Adrenal gland (tissue), 12 donors: Measurements from ENCODE around the gene NOVA2. TPM values are rescaled to one million over a fixed set of nuclear protein-coding genes. Genes with fewer than 3 reads are reported as not detected.

Experiments
- DNase-seq, 7 donors: peaks; one replicate each; pipeline ENCODE4 v3.0.0-alpha.2; 2019 to 2020
- H3K27ac ChIP-seq, 5 donors: fragments of 200-600 bp; sonication (generic) in 4 of 5; 1 replicate in 3 of 5; 2 replicates in 2 of 5; pipeline versions ENCODE4 v1.5.1 to v1.8.0; 2016 to 2020; ENCODE audit warnings: mild to moderate bottlenecking in 1 of 5
- H3K27me3 ChIP-seq: fragments of 200-600 bp; 2 replicates; pipeline ENCODE4 v1.8.0; 2021
- H3K36me3 ChIP-seq, 2 donors: fragments of 200-600 bp; replicated peaks in 1 of 2; 1 replicate in 1 of 2; 2 replicates in 1 of 2; pipeline versions ENCODE4 v1.5.1 to v1.8.0; 2018 to 2022
- H3K4me1 ChIP-seq, 2 donors: fragments of 200-600 bp; replicated peaks in 1 of 2; 1 replicate in 1 of 2; 2 replicates in 1 of 2; pipeline versions ENCODE4 v1.5.1 to v1.8.0; 2018 to 2021
- H3K4me3 ChIP-seq, 4 donors: fragments of 200-600 bp; sonication (generic) in 3 of 4; one replicate each; pipeline ENCODE4 v1.5.1; 2016 to 2018
- H3K9me3 ChIP-seq, 3 donors: fragments of 200-600 bp; sonication (generic) in 1 of 3; replicated peaks in 1 of 3; 1 replicate in 2 of 3; 2 replicates in 1 of 3; pipeline versions ENCODE4 v1.5.1 to v1.8.0; 2016 to 2021
- POLR2A ChIP-seq, 2 donors: fragments of 450-650 bp; IDR thresholded peaks; one replicate each; pipeline ENCODE4 v1.6.1; 2017; ENCODE audit warnings: antibody characterized with exemption in 2 of 2, mild to moderate bottlenecking in 2 of 2, moderate library complexity in 1 of 2
- WGBS, 4 donors: extraction: QIAGEN DNeasy Blood & Tissue Kit in 2 of 4; methylation state at CpG; one replicate each; pipeline versions ENCODE4 v1.1.5 to v1.1.7; 2013 to 2017; 5-methylcytosine and 5-hydroxymethylcytosine counted together
- intact Hi-C, 2 donors: fragments of 100-400 bp; cut with DNase I; formaldehyde crosslinking; loops; one replicate each; pipeline versions ENCODE4 v1.14.1 to v1.15.0; 2022 to 2023
- polyA plus RNA-seq, 3 donors: library from polyadenylated mRNA; stranded (reverse); fragments of 200-250 nt in 2 of 3; fragments of 350-450 nt in 1 of 3; fragmentation: Illumina TruSeq in 1 of 3; extraction: RNeasy Lipid Tissue Mini Kit (QIAGEN cat#74804) in 1 of 3; gene quantifications; one replicate each; pipeline ENCODE4 v1.2.3, GENCODE V29; 2013 to 2014
- total RNA-seq, 9 donors: library from RNA; depleted of rRNA in 4 of 9; stranded (reverse); fragments of >200 nt in 4 of 9; fragments of 120-200 nt in 1 of 9; fragmentation: NEBNext Ultra II Directional in 1 of 9; extraction: Animal tissue kit (Norgen Biotek cat#: 25700) in 1 of 9; gene quantifications; one replicate each; pipeline versions ENCODE4 v1.1.0 to v1.2.4, GENCODE V29; 2013 to 2023
- TF ChIP-seq, protein P1 (sequence below), 6 experiments: fragments of 450-650 bp in 4 of 6; fragments of 200-600 bp in 2 of 6; sonication (generic) in 1 of 6; IDR thresholded peaks; 1 replicate in 5 of 6; 2 replicates in 1 of 6; pipeline versions ENCODE4 v1.5.1 to v1.8.0; 2016 to 2021; ENCODE audit warnings: antibody characterized with exemption in 6 of 6, mild to moderate bottlenecking in 2 of 6, moderate library complexity in 1 of 6
- donor health status: healthy with polysubstance abuse.
- donor health status: Bipolar disorder and iron deficiency.
- donor health status: DM: yes; HTN: yes; CAD: no.
- donor health status: DM: no; HTN: no; CAD: no.
- donor health status: DM: no; HTN: no; CAD: no.
- donor health status: DM: yes; HTN: yes; CAD: no.

Gene NOVA2
- total and polyA plus RNA-seq, 12 donors, result 0.54 to 10.8 (median 2.4) TPM

DNA sequence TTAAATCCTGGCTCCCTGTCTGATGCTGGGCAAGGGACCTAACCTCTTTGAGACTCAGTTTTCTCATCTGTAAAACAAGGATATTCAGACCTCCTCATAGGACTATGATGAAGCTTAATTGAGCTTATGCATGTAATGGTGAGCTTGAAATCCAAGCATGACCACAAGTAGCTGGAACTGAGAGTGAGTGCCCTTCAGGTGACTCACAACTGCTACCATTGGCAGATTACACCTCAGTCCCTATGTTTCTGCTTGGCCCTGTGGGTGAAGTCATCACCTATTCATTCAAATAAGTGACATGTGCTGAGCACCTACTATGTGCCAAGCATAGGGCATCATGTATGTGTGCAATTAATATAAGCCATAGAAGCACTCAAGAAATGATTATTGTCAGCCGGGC, 25.7 kb downstream of the NOVA2 start:
- DNase-seq, result no peak
- H3K36me3 ChIP-seq, result no peaks in the 10 kb centered on the region
- no peaks in the 10 kb centered on the region for H3K9me3 ChIP-seq
- H3K27ac ChIP-seq, result no peak overlapping the region
- intact Hi-C loops, result no loop called here
- TF ChIP-seq, protein P1, sequence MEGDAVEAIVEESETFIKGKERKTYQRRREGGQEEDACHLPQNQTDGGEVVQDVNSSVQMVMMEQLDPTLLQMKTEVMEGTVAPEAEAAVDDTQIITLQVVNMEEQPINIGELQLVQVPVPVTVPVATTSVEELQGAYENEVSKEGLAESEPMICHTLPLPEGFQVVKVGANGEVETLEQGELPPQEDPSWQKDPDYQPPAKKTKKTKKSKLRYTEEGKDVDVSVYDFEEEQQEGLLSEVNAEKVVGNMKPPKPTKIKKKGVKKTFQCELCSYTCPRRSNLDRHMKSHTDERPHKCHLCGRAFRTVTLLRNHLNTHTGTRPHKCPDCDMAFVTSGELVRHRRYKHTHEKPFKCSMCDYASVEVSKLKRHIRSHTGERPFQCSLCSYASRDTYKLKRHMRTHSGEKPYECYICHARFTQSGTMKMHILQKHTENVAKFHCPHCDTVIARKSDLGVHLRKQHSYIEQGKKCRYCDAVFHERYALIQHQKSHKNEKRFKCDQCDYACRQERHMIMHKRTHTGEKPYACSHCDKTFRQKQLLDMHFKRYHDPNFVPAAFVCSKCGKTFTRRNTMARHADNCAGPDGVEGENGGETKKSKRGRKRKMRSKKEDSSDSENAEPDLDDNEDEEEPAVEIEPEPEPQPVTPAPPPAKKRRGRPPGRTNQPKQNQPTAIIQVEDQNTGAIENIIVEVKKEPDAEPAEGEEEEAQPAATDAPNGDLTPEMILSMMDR (IDR thresholded peaks at IDR 0.05), result no peak
- TF ChIP-seq POLR2A (IDR thresholded peaks at IDR 0.05), result no peak
- WGBS, 4 donors, result 80 to 97% (median 86%) methylated on average over 1 of the region's 1 CpG
- H3K4me1 ChIP-seq, result peaks cover 0 to 3% of the 10 kb centered on the region in 2 donors
- H3K27me3 ChIP-seq, result peaks cover 19% of the 10 kb centered on the region
- H3K4me3 ChIP-seq, result no peak overlapping the region

DNA sequence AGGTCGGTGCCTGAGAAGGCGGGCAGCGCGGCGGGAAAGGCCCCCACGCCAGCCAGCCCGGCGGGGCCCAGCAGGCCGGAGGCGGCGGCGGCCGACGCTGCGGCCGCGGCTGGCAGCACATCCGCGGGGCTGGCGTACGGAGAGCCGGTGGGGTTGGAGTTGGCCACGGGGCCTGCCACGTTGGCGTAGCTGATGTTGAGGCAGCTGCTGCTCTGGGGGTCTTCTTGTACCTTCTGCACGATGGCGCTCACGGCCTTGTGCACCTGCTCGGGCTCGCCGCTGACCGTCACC, 33.2 kb downstream of the NOVA2 start:
- H3K27me3 ChIP-seq, result peaks cover 21% of the 10 kb centered on the region

DNA sequence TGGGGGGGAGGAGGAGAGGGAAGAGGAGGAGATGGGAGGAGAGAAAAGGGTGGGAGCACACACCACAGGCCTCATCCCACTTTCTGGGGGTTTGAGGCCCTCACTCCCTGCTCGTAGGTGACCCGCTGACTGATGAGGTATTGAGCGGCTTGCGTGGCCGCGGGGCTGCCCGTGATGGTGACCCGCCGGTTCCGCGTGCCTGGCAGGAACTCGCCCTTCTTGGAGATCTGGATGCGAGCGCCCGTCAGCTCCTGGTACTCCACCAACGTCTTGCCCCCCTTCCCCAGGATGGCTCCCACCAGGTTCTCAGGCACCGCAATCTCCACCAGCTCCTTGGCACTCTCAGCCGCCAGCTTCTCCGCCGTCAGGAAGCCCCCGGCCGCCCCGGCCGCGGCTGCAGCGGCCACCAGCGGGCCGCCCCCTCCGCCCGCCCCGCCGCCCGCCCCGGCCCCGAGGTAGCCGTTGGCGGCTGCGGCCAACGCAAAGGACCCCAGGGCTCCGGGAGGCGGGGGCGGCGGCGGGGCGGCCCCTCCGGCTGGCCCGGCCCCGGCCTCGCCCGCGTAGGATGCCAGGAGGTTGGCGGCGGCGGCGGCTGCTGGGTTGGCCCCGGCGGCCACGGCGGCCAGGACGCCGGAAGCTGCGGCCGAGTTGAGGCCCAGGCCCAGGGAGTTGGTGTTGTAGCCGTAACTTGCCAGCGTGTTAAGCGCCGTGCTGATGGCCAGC, 33.7 kb downstream of the NOVA2 start:
- no peaks in the 10 kb centered on the region for H3K4me1 ChIP-seq
- no peak for TF ChIP-seq POLR2A (IDR thresholded peaks at IDR 0.05)
- TF ChIP-seq, protein P1 (IDR thresholded peaks at IDR 0.05), result no peak
- H3K4me3 ChIP-seq, result no peak overlapping the region
- intact Hi-C loops, result no loop called here
- no peak for DNase-seq
- H3K9me3 ChIP-seq, result no peaks in the 10 kb centered on the region
- WGBS, 4 donors, result 32 to 64% (median 41%) methylated on average over 17 to 67 of the region's 67 CpGs
- no peaks in the 10 kb centered on the region for H3K36me3 ChIP-seq
- H3K27ac ChIP-seq, result no peak overlapping the region
- H3K27me3 ChIP-seq, result peaks cover 18% of the 10 kb centered on the region

More for the DNA sequence above, 33.2 kb downstream of the NOVA2 start:
- Histone ChIP-seq H3K36me3 (no peaks in the 10 kb centered on the region), H3K27ac (no peak overlapping the region), H3K4me1 (no peaks in the 10 kb centered on the region), H3K4me3 (no peak overlapping the region), H3K9me3 (no peaks in the 10 kb centered on the region)
- intact Hi-C loops, result no loop called here
- DNase-seq, result no peak
- TF ChIP-seq, protein P1 (IDR thresholded peaks at IDR 0.05), result no peak
- TF ChIP-seq POLR2A (IDR thresholded peaks at IDR 0.05), result no peak
- WGBS, 4 donors, result 61 to 100% (median 75%) methylated on average over 4 to 32 of the region's 32 CpGs

DNA sequence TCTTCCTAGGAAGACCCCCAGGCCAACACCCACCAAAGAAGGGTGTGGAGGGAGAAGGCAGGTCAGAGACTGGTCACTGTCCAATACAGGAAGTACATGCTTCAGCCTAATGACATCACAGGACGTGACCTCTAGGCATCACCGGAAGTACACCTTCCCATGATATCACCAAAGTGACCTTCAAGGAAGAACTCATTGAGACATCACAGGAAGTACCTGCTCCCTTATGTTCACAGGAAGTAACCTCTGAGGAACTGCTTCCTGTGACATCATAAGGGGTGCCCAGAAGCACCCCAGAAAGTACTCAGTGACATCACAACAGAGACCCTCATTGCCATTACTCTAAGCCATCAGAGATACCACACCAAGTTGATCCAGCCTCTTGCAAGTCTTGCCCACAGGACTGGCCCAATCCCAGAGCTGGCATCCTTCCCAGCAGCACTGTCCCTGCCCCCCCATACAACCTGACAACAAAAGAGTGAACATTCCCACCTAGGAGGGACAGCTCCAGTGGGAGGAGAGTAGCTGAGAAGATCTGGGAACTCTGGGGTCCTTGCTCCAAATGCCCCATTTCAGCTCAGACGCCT, 34.8 kb downstream of the NOVA2 start:
- Histone ChIP-seq H3K4me1 (no peaks in the 10 kb centered on the region), H3K4me3 (no peak overlapping the region), H3K36me3 (no peaks in the 10 kb centered on the region), H3K27ac (no peak overlapping the region), H3K27me3 (peaks cover 11% of the 10 kb centered on the region), H3K9me3 (no peaks in the 10 kb centered on the region)
- intact Hi-C loops, result no loop called here
- no peak for TF ChIP-seq POLR2A (IDR thresholded peaks at IDR 0.05)
- TF ChIP-seq, protein P1 (IDR thresholded peaks at IDR 0.05), result no peak
- 59 to 77% (median 70%) methylated on average over 3 of the region's 3 CpGs for WGBS, 4 donors
- DNase-seq, result no peak
